D341Med (cell line): Measurements from ENCODE around the gene INS.

ENCODE experiments used
- DNase-seq: peaks from one replicate; pipeline ENCODE4 v3.0.0; 2012; ENCODE audit warnings: low spot score

INS gene

DNA sequence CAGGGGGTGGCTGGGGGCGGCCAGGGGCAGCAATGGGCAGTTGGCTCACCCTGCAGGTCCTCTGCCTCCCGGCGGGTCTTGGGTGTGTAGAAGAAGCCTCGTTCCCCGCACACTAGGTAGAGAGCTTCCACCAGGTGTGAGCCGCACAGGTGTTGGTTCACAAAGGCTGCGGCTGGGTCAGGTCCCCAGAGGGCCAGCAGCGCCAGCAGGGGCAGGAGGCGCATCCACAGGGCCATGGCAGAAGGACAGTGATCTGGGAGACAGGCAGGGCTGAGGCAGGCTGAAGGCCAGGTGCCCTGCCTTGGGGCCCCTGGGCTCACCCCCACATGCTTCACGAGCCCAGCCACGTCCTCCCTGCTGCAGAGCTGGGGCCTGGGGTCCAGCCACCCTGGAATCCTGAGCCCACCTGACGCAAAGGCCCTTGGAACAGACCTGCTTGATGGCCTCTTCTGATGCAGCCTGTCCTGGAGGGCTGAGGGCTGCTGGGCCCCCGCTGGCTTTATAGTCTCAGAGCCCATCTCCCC, at the start of gene INS:
Gene INS (minus strand): TSS at position 474 of the 524 bp plus-strand sequence. CDS start 238 bp downstream, at position 236.
- no peak for DNase-seq

DNA sequence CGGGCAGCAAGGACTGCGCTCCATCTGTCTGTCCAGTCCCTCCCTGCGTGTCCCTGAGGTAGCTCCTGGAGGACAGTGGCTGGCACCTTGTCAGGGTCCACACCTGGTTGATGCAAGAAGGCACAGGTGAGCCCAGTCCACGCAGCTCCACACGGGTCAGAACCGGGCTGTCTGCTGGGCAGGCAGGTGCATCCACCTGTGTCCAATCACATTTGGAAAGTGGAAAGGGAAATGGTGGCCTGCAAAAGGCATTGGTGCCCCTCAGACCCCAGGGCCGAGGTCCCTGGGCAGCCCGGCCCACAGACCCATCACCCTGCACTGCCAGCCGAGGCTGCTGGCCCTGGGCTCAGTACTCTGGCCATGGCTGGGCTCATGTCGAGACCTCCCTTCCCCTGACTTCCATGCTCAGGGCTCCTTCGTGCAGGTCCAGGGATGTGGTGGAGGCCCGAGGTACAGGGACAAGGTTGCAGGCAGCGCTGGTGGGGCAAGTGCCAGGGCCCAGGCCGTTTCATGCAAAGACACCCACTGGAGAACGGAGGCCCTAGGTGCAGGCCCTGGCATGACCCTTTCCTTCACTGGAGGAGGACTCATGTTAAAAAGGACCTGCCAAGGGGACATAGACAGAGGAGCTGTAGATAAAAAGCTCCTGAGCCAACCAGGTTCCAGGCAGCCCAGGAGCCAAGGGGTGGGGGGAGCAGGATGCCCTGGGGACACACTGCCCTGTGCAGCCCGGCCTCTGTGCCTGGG, 49.5 kb upstream of the INS start:
- DNase-seq, result no peak

DNA sequence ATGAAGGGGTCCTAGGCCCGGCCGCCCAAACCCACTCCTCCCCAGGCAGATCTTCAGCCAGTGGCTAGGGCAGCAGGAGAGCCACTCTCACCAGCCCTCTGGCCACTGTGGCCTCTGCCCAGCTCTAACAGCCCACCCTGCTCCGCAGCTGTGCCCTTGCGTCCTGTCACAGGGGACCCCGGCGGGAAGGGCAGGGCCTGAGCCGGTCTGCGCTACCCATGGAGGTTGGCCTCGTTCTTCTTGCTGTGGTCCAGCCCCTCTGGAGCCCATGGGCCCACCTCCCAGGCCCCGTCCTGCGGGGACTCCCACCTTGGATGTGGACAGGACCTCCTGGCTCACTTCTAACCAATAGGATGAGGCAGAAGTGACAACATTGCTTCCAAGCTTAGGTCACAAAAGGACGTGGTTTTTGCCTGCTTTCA, 48.9 kb upstream of the INS start:
- DNase-seq, result no peak

DNA sequence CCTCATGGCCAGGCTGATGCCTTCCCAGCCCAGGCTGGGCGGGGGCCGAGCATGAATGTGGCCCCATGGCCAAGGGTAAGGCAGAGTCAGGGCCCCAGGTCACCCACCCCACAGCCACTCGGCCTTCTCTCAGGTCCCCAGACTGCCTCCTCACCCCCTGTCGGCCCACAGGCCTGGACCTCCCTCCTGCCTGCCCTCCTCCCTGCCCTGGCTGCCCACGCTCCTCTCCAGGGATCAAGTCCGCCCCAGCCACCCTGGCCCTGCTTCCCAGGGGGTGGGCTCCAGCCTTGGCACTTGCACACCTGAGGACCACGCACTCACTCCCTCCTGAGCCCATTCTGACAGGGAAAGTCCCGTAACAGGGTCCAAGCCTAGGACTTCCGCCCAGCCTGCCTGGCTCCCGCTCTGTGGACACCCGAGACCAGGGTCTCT, 48.4 kb upstream of the INS start:
- no peak for DNase-seq

DNA sequence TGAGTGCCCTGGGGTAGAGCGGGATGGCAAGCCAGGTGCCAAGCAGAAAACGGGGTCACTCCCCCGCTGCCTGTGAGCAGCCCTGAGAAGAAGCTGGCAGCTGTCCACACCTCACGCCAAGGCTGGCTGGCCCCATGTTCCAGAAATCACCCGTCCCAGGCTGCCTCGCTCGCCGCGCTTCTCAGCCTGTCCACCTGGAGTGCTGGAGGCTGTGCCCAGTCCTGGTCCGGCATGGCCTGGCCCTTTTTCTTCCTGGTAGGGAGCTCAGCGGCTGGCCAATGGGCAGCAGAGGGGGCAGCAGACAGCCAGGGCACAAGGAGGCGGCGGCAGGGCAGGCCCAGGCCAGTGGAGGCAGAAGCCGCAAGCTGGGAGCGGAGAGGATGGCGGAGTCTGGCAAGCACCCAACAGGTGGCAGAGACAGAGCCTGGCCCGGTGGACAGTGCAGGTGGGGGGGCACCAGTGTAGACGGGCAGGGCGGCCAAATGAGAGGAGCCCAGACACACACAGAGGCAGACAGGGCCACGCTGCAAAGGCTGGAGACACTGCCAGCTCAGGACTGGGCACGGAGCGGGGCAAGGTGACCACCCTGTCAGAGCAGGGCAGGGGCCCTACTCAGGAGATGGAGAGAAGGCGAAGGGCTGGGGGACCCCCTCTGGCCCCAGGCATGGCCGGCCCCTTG, 47.8 kb upstream of the INS start:
- DNase-seq, result no peak

DNA sequence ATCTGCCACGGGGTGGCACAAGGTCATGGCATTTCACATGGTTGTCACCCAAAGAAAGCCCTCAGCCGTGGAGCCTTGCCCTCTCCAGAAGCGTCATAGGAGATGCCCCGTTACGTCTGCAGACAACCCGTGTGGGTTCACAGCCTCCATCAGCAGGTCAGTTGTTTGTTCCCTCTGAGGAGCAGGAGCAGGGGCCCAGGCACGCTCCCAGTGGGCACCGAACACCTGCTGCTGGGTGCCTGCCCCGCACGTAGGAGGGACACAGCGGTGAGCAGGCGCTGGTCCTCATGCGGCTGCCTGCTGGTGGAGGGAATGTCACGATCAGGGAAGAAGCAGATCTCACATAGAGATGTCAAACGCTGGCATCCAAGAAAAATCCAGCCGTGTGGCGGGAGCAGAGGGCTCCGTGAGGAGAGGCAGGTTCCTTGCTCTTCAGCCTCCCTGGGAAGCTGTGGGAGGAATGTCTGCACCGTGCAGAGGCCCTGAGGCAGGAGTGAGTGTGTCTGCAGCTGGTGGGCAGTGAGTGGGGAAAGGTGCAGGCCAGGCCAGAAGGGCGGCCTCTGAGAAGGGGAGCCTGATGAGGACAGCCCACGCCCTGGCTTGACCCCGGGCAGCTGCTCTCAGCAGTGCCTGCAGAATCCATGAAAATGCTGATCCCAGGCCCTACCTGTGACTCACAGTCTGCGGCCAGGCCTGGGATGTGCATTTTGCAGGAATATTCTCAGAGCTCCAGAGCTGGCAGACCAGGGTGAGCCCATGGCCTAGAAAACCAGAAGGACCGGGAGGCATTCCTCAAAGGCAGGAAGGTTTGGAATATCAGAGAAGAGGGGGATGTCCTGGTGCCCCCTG, 47.0 kb upstream of the INS start:
- no peak for DNase-seq

DNA sequence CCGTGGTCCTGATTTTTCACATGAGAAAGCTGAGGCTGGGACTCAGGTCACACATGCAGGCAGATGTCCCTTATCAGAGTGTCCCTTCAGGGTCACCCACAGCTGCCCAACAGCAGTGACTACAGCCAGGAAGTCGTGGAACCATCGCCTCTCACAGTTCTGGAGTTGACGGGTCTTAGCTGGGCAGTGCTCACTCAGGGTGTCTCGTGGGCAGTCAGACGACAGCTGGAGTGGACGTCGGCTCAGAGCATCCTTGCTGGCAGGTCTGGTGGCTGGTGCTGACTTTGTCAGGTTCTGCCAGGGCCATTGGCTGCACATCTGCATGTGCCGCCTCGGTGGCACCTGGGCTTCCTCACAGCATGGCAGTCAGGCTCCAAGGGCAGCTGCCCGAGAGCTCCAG, 46.2 kb upstream of the INS start:
- DNase-seq, result no peak

DNA sequence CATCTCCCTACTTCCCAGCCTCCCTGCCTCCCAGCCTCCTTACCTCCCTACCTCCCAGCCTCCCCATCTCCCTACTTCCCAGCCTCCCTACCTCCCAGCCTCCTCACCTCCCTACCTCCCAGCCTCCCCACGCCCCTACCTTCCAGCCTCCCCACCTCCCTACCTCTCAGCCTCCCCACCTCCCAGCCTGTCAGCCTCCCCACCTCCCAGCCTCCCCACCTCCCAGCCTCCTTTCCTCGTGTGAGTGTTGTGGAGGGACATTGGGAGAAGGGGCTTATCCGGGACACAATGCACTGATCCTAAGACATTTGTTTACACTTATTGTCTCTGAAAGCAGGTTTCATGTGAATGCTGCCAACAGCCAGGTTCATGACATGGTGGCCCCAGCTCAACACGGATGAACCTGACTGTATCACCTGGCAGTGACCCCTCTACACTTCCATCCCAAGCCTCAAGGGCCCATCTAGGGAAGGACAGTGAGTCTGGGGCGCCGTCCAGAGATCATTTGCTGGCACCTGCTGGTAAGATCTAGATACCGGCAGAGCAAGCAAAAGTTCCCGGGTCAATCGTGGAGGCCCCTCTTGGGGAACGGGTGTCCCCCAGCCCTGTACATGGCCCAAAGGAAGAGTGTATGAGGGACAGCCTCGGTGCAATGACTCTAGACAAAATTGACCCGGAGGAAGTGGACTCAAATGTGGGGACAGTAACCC, 45.1 kb upstream of the INS start:
- no peak for DNase-seq

DNA sequence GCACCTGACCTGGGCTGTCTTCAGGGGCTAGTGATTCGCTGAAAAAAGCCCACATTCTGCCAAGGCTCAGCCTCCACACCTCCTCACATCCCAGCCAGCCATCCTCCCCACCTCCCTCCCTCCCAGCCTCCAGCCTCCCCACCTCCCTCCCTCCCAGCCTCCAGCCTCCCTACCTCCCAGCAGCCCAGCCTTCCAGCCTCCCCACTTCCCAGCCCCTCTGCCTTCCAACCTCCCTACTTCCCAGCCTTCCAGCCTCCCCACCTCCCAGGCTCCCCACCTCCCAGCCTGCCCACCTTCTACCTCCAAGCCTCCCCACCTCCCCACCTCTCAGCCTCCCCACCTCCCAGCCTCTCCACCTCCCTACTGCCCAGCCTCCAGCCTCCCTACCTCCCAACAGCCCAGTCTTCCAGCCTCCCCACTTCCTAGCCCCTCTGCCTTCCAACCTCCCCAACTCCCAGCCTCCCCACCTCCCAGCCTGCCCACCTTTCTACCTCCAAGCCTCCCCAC, 44.3 kb upstream of the INS start:
- DNase-seq, result no peak

DNA sequence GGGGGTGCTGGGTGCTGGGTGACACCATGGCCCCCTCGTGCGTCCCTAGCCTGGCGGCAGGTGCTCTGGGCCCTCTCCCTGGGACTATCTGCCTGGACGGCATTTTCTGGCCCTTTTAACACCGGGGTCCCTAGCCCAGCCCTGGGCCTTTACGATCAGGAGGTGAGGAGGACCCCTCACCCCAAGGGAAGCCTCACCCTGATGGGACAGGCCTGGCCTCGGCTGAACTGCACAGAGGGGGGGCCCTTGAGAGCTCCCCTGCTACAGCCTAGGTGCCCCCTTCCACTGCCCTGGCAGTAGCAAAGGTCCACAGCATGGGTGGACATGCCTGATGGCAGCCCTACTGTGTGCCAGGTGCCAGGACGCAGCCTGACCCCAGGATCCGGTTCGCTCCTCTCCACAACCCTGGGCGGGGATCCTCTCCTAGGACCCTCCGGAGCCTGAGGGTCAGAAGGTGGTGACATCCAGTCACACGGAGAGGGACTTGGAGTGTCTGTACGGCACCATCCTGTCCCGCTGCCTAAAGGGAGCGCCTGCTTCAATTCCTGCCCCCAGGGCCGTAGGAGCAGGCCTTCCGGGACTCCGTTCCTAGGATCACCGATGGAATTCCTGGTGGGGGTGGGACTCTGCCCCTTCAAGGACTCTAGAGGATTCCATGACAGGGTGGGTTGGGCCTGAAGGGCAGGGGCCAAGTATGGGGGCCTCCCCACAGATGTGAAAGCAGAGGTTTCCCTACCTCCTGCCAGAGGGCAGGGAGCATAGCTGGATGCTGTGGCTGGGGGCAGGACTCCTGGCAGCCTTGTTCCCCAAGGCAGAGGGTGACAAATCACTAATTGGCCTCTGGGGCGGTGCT, 43.6 kb upstream of the INS start:
- peak; percentile 28 for DNase-seq

DNA sequence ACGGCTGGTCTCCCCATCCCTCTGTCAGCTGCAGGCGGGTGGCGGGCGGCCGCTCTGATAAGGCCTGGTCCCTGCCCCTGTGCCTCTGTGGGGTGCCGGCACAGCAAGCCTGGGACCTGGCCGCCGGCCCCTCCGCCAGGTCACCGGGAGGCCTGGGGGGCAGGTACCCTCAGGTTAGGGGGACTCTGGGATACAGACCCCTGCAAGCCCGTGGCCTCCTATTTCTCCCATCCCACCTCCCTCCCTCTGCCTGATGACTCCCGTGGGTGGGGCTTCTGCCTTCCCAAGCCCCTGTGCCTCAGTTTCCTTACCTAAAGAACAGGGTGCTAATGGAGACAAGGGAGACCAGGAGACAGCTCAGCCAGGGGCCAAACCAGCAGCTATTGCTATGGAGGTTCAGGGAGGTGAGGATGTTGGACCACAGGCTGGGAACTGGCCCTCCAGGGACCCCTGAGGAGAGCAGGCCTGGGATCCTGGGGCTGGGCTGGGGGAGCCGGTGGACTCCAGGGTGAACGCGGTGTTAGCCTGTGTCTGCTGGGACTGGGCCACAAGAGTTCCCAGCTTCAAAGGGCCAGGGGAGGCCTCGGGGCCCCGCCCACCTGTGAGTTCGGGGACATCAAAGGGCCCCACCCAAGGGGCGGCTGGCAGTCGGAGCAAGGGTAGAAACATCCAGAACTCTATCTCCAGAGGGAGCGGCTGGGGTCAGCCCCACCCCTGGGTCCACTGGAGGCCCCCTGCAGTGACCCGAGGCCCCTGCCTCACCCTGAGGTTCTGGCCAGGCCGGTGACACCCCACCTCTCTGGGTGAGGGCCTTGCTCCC, 42.6 kb upstream of the INS start:
- peak; percentile 17 for DNase-seq

DNA sequence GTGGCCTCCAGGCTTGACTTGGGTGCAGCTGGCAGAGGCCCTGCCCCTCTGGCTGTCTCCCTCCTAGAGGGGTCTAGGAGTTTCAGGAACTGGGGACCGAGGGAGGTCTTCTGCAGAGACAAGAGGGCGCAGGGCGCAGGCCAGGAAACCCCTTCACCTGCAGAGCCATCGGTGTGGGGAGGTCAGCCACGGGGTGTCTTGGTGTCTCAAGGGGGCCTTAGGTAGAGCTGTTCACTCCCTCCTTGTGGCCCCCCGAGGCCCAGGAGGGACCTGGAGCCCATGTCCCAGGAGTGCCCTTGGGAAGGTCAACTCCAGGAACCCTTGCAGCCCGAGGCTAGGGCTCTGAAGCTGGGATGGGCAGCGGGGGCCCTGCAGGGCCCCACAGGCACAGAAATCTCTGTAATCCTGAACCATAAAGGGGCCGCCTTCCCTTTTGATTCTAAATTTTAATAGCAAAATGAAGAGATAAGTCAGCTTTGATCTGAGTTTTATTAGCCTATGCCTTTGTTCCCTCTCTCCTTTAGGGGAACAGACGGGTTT, 42.0 kb upstream of the INS start:
- DNase-seq, result no peak

DNA sequence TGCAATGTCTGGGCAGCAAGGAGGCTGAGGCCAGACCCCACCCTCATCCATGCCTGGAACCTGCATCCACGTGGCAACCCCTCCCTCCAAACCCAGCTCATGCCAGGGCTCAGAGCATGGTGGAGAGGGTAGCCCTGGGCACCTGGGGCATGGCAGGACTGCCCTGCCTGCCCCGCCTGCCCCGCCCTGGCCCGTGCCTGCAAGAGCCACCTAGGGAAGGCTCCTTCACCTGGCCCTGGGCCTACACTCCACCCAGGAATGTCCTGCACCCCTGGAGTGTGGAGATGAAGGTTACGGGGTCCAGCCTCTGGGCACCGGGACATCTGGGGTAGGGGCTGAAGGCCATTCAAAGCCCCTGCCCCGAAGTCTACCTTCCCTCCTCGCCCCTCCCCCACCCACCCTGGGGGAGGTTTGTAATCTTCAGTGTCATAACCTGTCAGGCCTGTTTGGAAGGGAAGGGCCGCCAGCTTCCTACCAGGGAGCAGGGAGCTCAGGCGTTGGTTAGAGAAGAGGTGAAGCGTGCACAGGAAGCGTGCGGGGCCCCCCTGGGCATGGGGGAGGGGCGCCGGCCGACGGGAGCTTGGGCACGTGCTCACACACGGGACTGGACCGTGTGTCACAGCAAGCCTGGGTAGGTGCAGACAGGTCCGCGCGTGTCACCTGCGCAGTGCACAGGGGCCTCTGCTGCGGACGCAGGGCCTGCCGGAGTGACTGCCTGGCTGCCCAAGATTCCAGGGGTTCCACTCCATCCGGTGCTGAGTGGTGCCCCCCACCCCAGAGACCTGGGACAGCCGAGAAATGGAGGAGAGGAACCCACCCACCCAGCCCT, 41.3 kb upstream of the INS start:
- DNase-seq, result no peak

DNA sequence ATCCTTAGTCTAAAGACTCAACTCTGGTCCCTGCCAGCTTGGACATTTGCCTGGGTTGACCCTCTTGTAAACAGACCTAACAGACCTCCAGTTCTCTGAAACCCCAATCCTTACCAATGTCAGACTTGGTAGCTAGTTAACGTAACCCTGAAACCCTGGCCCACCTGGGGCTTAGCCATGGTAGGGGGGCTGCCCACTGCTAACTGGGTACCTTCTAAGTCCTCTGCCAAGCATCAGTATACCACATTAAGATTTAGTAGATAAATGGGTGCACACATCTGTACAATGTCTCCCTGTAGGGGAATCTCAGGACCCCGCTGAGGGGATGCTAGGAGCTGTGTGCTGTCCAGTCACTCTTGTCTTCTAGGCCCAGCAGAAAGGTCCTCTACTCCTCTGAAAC, 40.5 kb upstream of the INS start:
- DNase-seq, result no peak

DNA sequence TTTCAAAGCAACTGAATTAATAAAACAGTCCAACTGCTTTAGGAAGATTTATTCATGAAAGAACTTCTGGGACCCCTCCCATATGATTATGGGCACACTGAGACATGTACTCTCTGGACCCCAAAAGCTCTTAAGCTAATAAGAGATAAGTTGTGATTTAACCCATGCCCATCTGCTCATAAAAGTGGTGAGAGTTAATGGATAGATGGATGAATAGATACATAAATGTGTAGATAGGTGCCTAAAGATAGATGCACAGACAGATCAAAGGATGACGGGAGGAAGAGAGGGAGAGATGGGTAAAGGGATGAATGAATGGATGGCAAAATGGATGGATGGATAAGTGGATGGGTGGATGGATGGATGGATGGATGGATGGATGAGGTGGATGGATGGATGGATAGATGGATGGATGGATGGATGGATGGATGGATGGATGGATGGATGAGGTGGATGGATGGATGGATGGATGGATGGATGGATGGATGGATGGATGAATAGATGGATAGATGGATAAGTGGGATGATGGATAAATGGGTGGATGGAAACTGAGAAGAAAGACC, 40.0 kb upstream of the INS start:
- DNase-seq, result no peak

DNA sequence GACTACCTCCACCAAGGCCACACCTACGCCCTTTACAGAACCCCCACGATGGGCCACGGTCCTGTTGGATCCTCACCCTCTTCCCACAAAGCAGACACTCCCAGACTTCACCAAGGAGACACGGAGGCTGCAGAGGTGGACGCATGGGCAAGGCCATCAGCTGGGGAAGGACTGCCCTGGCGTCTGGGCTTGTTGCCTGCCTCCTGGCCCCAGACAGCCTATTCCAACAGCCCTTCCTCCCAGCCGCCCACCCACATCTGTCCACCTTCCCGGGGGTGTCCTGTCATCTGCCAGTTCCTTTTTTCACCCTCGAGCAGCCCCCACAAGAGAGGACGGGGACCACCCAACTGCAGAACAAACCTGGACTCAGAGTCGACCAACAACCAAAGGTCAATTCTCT, 39.5 kb upstream of the INS start:
- DNase-seq, result no peak

DNA sequence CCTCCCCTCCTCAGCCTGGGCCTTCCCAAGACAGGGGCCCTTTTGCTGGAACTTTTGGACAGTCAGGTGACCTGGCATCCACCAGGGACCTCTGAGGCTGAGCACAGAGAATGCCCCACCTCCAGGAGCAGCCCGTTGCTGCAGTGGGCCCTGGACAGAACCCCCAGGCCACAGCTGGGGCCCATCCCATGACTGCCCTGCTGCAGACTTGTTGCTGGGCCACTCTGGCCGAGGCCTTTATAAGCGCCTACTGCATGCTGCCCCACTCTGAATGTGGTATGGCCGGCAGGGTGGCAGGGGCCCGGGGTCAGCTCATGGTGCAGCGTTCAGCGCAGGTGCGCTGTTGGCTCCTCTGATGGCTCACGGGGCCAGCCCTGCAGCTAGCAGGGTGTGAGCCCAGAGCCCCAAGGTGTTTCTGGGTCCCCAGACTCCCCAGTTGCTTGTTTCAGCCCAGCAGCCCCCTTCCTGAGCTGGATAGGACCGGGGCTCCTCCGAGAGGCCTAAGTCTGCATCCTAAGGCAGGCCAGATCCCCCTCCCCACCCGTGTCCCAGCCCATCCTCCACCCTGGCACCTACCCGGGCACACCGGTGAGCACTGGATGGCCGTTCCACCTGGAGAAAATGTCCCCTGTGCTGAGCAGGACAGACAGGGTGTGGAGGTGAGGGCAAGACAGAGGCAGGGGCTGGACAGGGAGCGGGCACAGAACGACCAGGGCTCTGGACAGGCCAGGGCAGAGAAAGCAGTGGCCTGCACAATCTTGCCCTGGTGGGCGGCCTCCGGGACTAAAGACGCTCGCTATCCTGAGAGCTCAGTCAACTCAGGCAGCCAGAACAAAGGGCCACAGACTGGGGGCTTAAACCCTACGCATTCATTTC, 38.7 kb upstream of the INS start:
- DNase-seq, result no peak
